Stimulated activated CD4-positive, alpha-beta T cell treated with anti-CD3 and anti-CD28 coated beads, TNF-alpha, amount 100 ng/mL, for 1 hour (primary cell): ENCODE data around the gene PRR11.
A peak's percentile ranks its signal among the peaks of the same experiment; 100 is the strongest.
"Not testable (repeated sequence)": the region's sequence is repeated elsewhere in the genome, so short reads cannot be mapped to it uniquely, and the experiment has no call there.

Experiments
- DNase-seq, 3 donors: peaks; one replicate each; pipeline ENCODE4 v3.0.0-alpha.2; 2020; ENCODE audit warnings: low read depth in 3 of 3, low spot score in 1 of 3

Gene PRR11

GRCh38 chr17:59151591-59151990, 4.0 kb upstream of the PRR11 start:
- no peak for DNase-seq

- no peak for DNase-seq
Observed at GRCh38 chr17:59152925-59153324, 2.6 kb upstream of the PRR11 start.

- peak in 1 of 3 donors; percentile 13 for DNase-seq
Observed at GRCh38 chr17:59154292-59154720, 1.2 kb upstream of the PRR11 start.

GRCh38 chr17:59154721-59155438, 666 bp upstream of the PRR11 start, which contains the start of gene SKA2:
TSS of gene SKA2 (minus strand) at chr17:59155186. CDS start at chr17:59155163, 23 bp downstream.
- DNase-seq: peak; percentile 84 to 94 (median 94)

GRCh38 chr17:59160157-59161025, 4.8 kb downstream of the PRR11 start:
- no peak for DNase-seq

- DNase-seq: no peak
Observed at GRCh38 chr17:59161477-59161876, 5.9 kb downstream of the PRR11 start.

GRCh38 chr17:59165933-59166342, 10.4 kb downstream of the PRR11 start:
- DNase-seq: peak in 2 of 3 donors; percentile 4 to 9

GRCh38 chr17:59167571-59168001, 12.0 kb downstream of the PRR11 start:
- DNase-seq: no peak

- no peak for DNase-seq
Observed at GRCh38 chr17:59172436-59173004, 17.0 kb downstream of the PRR11 start.

GRCh38 chr17:59174671-59175070, 19.1 kb downstream of the PRR11 start:
- DNase-seq: no peak

- no peak for DNase-seq
Observed at GRCh38 chr17:59175076-59175475, 19.5 kb downstream of the PRR11 start.

- DNase-seq: no peak
Observed at GRCh38 chr17:59178266-59178985, 22.9 kb downstream of the PRR11 start.

GRCh38 chr17:59179601-59180000, 24.1 kb downstream of the PRR11 start:
- not testable (repeated sequence) for DNase-seq

- no peak for DNase-seq
Observed at GRCh38 chr17:59180626-59181025, 25.1 kb downstream of the PRR11 start.

- no peak for DNase-seq
Observed at GRCh38 chr17:59181481-59181880, 25.9 kb downstream of the PRR11 start.

- DNase-seq: no peak
Observed at GRCh38 chr17:59185997-59186396, 30.5 kb downstream of the PRR11 start.

- DNase-seq: no peak
Observed at GRCh38 chr17:59186850-59187249, 31.3 kb downstream of the PRR11 start.

- no peak for DNase-seq
Observed at GRCh38 chr17:59190806-59191205, 35.3 kb downstream of the PRR11 start.

GRCh38 chr17:59193336-59193862, 37.9 kb downstream of the PRR11 start:
- DNase-seq: no peak

GRCh38 chr17:59199398-59199797, 43.9 kb downstream of the PRR11 start:
- no peak for DNase-seq

- no peak for DNase-seq
Observed at GRCh38 chr17:59202320-59202719, 46.8 kb downstream of the PRR11 start.
